ENCODE measurements around the gene FAM151A.

Gene FAM151A

GRCh38 chr1:54577612-54578011, 45.7 kb downstream of the FAM151A start:
- peak; percentile 94 to 97 (median 96) for DNase-seq

- peak in 1 of 4 experiments; percentile 22 for DNase-seq
Observed at GRCh38 chr1:54575605-54576290, 47.6 kb downstream of the FAM151A start.

GRCh38 chr1:54575161-54575560, 48.2 kb downstream of the FAM151A start:
- no peak for DNase-seq

GRCh38 chr1:54574158-54574778, 49.1 kb downstream of the FAM151A start:
- no peak for DNase-seq

- DNase-seq = no peak
Observed at GRCh38 chr1:54572542-54572850, 50.8 kb downstream of the FAM151A start.

GRCh38 chr1:54571803-54572541, 51.4 kb downstream of the FAM151A start:
- DNase-seq = peak in 1 of 4 experiments; percentile 33

GRCh38 chr1:54571326-54571725, 52.0 kb downstream of the FAM151A start:
- DNase-seq = no peak

GRCh38 chr1:54570161-54570560, 53.2 kb downstream of the FAM151A start:
- no peak for DNase-seq

- DNase-seq = no peak
Observed at GRCh38 chr1:54569339-54569738, 54.0 kb downstream of the FAM151A start.

GRCh38 chr1:54567961-54568360, 55.4 kb downstream of the FAM151A start:
- DNase-seq = peak; percentile 69 to 89 (median 84)

GRCh38 chr1:54566438-54567141, 56.7 kb downstream of the FAM151A start:
- no peak for DNase-seq

- DNase-seq = no peak
Observed at GRCh38 chr1:54565113-54565501, 58.2 kb downstream of the FAM151A start.

- DNase-seq = peak; percentile 42 to 71 (median 65)
Observed at GRCh38 chr1:54564312-54565112, 58.8 kb downstream of the FAM151A start.

- no peak for DNase-seq
Observed at GRCh38 chr1:54559771-54560231, 63.5 kb downstream of the FAM151A start.

Measured in suppressor macrophage (primary cell).